ENCODE results near the gene FYN. TPM values are rescaled to one million over a fixed set of nuclear protein-coding genes. Genes with fewer than 3 reads are reported as not detected.

Gene FYN
- total and polyA plus RNA-seq, 2 of the 13 experiments (the other 11 are each of a cell fraction or from before 2014, with no cell fraction given) = 15.5 to 24.6 TPM

DNA sequence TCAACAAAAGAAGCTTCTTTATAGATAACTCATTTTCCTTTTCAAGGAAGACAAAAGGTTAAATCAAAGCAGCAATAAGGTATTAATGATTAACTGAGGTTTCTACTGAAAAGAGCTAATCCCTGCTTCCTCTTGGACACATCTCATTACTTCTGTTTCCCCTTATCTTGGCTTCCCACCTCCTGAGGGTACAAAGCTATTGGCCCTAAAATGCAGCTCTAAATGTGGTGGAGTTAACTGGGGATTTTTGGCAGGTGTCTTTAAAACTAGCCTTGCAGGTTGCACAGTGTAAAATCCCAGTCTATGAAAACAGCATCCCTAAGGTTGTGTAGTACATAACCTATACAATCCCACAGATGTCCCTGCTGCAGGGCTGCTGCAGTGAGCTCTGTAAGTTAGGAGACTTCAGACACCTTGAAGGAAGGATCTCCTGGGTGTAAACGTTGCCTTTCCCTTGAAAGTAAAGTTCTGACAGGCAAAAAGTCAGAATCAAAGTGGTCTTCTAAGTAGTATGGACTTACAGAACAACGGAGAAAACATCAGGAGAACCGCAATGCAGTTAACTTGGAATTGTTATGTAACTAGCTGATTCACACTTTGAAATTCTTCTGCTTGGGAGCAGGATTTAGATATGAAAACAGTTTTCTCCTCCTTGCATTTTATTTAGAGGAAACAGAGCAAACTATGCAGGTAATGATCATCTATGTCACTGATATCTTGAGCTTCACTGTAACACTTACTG lies 195.8 kb downstream of the FYN start (continued):
- TF ChIP-seq, protein P1, sequence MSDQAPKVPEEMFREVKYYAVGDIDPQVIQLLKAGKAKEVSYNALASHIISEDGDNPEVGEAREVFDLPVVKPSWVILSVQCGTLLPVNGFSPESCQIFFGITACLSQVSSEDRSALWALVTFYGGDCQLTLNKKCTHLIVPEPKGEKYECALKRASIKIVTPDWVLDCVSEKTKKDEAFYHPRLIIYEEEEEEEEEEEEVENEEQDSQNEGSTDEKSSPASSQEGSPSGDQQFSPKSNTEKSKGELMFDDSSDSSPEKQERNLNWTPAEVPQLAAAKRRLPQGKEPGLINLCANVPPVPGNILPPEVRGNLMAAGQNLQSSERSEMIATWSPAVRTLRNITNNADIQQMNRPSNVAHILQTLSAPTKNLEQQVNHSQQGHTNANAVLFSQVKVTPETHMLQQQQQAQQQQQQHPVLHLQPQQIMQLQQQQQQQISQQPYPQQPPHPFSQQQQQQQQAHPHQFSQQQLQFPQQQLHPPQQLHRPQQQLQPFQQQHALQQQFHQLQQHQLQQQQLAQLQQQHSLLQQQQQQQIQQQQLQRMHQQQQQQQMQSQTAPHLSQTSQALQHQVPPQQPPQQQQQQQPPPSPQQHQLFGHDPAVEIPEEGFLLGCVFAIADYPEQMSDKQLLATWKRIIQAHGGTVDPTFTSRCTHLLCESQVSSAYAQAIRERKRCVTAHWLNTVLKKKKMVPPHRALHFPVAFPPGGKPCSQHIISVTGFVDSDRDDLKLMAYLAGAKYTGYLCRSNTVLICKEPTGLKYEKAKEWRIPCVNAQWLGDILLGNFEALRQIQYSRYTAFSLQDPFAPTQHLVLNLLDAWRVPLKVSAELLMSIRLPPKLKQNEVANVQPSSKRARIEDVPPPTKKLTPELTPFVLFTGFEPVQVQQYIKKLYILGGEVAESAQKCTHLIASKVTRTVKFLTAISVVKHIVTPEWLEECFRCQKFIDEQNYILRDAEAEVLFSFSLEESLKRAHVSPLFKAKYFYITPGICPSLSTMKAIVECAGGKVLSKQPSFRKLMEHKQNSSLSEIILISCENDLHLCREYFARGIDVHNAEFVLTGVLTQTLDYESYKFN (CRISPR knock-in tag; conservative IDR thresholded peaks at IDR 0.05) = peak; percentile 88
- TF ChIP-seq ZFP62 (CRISPR knock-in tag; IDR thresholded peaks at IDR 0.05) (no peak), THAP11 (CRISPR knock-in tag; IDR thresholded peaks at IDR 0.05) (0 out of 2 replicates have a peak, but pooled peaks have one; percentile 22), ZNF230 (CRISPR knock-in tag; IDR thresholded peaks at IDR 0.05) (no peak), ZNF234 (CRISPR knock-in tag; conservative IDR thresholded peaks at IDR 0.05) (no peak), ZFYVE20 (CRISPR knock-in tag; IDR thresholded peaks at IDR 0.05; ENCODE audit: borderline replicate concordance, low read depth) (no peak), RORA (CRISPR knock-in tag; IDR thresholded peaks at IDR 0.05) (no peak), KLF16 (CRISPR knock-in tag; IDR thresholded peaks at IDR 0.05) (peak in 1 of 2 experiments; percentile 21; a peak in 1 of 4 replicates), ZNF556 (CRISPR knock-in tag; IDR thresholded peaks at IDR 0.05; ENCODE audit: borderline replicate concordance) (no peak), ZNF431 (CRISPR knock-in tag; IDR thresholded peaks at IDR 0.05; ENCODE audit: borderline replicate concordance, low read depth) (no peak), ZNF350 (CRISPR knock-in tag; IDR thresholded peaks at IDR 0.05; ENCODE audit: borderline replicate concordance, low read depth) (no peak), SAFB2 (CRISPR knock-in tag; IDR thresholded peaks at IDR 0.05; ENCODE audit: borderline replicate concordance, low read depth) (no peak), ZNF670 (CRISPR knock-in tag; IDR thresholded peaks at IDR 0.05; ENCODE audit: borderline replicate concordance) (no peak), SOX6 (IDR thresholded peaks at IDR 0.05) (no peak), SOX6 (CRISPR knock-in tag; IDR thresholded peaks at IDR 0.05) (peak; percentile 21; the same call in 1 of the 2 replicates), NFYB (CRISPR knock-in tag; IDR thresholded peaks at IDR 0.05) (no peak; the same call in 1 of the 2 replicates), ZNF430 (CRISPR knock-in tag; IDR thresholded peaks at IDR 0.05) (no peak)
- TF ChIP-seq, protein P2, sequence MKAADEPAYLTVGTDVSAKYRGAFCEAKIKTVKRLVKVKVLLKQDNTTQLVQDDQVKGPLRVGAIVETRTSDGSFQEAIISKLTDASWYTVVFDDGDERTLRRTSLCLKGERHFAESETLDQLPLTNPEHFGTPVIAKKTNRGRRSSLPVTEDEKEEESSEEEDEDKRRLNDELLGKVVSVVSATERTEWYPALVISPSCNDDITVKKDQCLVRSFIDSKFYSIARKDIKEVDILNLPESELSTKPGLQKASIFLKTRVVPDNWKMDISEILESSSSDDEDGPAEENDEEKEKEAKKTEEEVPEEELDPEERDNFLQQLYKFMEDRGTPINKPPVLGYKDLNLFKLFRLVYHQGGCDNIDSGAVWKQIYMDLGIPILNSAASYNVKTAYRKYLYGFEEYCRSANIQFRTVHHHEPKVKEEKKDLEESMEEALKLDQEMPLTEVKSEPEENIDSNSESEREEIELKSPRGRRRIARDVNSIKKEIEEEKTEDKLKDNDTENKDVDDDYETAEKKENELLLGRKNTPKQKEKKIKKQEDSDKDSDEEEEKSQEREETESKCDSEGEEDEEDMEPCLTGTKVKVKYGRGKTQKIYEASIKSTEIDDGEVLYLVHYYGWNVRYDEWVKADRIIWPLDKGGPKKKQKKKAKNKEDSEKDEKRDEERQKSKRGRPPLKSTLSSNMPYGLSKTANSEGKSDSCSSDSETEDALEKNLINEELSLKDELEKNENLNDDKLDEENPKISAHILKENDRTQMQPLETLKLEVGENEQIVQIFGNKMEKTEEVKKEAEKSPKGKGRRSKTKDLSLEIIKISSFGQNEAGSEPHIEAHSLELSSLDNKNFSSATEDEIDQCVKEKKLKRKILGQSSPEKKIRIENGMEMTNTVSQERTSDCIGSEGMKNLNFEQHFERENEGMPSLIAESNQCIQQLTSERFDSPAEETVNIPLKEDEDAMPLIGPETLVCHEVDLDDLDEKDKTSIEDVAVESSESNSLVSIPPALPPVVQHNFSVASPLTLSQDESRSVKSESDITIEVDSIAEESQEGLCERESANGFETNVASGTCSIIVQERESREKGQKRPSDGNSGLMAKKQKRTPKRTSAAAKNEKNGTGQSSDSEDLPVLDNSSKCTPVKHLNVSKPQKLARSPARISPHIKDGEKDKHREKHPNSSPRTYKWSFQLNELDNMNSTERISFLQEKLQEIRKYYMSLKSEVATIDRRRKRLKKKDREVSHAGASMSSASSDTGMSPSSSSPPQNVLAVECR (CRISPR knock-in tag; IDR thresholded peaks at IDR 0.05; ENCODE audit: borderline replicate concordance) = peak; percentile 21; the same call in 1 of the 2 replicates
- TF ChIP-seq, protein P3, sequence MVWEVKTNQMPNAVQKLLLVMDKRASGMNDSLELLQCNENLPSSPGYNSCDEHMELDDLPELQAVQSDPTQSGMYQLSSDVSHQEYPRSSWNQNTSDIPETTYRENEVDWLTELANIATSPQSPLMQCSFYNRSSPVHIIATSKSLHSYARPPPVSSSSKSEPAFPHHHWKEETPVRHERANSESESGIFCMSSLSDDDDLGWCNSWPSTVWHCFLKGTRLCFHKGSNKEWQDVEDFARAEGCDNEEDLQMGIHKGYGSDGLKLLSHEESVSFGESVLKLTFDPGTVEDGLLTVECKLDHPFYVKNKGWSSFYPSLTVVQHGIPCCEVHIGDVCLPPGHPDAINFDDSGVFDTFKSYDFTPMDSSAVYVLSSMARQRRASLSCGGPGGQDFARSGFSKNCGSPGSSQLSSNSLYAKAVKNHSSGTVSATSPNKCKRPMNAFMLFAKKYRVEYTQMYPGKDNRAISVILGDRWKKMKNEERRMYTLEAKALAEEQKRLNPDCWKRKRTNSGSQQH (CRISPR knock-in tag; IDR thresholded peaks at IDR 0.05; ENCODE audit: low read depth) = no peak
- TF ChIP-seq, protein P4, sequence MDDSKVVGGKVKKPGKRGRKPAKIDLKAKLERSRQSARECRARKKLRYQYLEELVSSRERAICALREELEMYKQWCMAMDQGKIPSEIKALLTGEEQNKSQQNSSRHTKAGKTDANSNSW (CRISPR knock-in tag; IDR thresholded peaks at IDR 0.05; ENCODE audit: borderline replicate concordance) = no peak

All from HepG2 (cell line).